HG03378 (cell line): ENCODE measurements around the gene PATE4.
"Not testable (repeated sequence)": the region's sequence is repeated elsewhere in the genome, so short reads cannot be mapped to it uniquely, and the experiment has no call there.

Experiments
- ATAC-seq: cut with Tn5 transposase; IDR thresholded peaks from one replicate; pipeline ENCODE4 v1.9.1; 2021; ENCODE audit warnings: mild to moderate bottlenecking, moderate library complexity; ENCODE audit not compliant: unreplicated experiment

The PATE4 gene, protein sequence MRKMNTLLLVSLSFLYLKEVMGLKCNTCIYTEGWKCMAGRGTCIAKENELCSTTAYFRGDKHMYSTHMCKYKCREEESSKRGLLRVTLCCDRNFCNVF

DNA sequence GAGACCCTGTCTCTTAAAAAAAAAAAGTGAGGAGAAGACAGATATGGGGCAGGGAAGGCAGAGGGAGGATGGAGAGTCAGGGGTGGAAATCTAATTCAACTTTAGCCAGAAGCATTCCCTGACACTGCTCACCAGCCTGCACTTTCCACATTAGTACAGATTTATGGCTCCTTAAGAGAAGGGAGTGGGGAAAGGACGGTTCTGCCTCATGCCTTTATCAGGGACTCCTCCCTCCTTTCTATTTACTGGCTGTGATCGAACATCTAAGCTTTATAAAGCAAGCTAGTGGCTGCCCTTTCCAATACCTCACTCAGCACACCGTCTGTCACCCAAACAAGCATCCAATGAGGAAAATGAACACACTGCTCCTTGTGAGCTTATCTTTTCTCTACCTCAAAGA, at the start of gene PATE4:
Gene PATE4, plus strand, starts transcription at position 301 of the 400 bp plus-strand sequence. Its CDS starts 44 bp downstream, at position 345.
- ATAC-seq, result no peak

DNA sequence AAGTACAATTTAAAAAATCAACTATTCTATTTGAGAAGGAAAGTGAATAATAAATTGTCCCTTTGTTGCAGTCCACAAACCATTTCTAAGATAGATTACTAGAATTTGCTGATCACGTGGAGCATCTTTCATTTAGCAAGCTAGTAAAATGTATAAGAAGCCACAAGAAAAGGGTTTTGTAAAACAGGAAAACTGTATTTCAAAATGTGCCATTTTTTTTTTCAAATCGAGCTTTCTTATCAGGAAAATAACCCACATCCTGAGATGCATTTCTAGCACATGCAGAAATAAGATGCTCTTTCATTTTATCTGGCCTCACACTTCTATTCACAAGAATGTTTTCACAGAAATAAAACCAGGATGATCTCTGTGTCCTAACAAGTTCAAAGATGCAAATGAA, 48.4 kb upstream of the PATE4 start:
- no peak for ATAC-seq

DNA sequence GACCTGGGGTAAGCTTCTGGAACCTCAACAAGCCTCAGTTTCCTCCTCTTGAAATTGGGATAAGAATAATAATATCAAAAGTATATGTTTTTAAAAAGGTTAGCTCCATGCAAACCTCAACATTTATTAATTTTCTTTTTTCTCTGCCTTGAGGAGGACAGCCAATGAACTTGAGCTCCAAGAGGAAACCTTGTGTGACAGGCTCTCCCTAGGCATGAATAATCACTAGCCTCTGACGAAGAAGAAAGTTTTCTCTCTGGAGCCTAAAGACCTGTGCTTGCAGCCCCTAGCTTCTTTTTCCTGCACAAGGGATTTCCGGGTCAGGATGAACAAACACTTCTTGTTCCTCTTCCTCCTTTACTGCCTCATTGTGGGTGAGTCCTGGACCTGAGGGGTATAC, 45.3 kb upstream of the PATE4 start, which contains the start of gene PATE3:
Gene PATE3, plus strand, starts transcription at position 301 of the 400 bp plus-strand sequence. Its CDS starts 25 bp downstream, at position 326.
- ATAC-seq, result no peak

DNA sequence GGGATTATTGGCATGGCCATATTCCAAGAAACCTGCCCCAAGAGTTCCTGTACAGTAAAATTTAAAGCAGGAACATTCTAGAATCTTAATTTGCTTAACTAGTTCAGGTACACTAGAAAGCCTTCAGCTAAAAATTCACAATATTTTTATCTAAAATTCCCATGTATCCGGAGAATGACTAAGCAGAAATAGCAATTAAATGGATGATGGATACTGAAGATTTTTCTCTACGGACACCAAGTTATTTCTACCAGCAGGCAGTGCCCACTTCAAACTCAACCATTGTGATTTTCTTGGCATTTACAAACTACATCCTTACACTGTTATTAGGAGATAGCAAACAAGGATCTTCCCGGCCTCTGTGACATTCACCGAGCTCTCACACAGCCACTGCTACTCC, 42.3 kb upstream of the PATE4 start:
- no peak for ATAC-seq

DNA sequence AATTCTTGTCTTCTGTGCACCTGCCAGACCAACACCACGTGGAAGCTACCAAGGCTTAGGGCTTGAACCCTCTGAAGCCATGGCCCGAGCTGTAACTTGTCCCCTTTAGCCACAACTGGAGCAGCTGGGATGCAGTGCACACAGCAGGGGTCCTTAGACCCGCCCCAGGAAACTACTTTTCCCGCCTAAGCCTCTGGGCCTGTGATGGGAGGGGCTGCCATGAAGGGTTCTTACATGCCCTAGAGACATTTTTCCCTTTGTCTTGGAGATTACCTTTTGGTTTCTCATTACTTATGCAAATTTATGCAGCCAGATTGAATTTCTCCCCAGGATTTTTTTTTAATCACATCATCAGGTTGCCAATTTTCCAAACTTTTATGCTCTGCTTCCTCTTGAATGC, 35.5 kb upstream of the PATE4 start:
- no peak for ATAC-seq

DNA sequence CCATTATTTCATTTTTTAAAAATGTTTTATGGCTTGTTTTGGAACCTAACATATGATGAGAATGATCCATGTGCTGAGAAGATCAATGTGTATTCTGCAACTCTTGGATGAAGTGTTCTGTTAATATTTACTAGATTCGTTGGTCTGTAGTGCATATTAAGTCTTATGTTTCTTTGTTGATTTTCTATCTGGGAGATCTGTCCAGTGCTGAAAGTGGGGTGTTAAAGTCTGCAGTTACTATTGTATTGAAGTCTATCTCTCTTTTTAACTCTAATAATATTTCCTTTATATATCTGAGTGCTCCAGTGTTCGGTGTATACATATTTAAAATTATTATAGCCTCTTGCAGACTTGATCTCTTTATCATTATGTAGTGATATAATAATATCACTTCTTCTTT, 33.3 kb upstream of the PATE4 start:
- ATAC-seq, result no peak

DNA sequence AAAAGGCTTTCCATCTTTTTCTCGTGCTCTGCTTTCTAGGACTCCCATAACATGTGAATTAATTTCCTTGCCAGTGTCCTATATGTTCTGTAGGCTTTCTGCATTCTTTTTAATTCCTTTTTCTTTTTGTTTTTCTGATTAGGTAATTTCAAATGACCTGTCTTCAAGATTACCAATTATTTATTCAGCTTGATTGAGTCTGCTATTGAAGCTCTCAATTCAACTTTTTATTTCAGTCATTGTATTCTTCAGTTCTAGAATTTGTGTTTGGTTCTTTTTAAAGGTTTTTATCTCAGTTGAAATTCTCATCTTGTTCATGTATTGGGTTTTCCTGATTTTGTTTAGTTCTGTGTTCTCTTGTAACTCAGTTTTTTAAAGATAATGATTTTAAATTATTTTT, 30.7 kb upstream of the PATE4 start:
- ATAC-seq, result no peak

DNA sequence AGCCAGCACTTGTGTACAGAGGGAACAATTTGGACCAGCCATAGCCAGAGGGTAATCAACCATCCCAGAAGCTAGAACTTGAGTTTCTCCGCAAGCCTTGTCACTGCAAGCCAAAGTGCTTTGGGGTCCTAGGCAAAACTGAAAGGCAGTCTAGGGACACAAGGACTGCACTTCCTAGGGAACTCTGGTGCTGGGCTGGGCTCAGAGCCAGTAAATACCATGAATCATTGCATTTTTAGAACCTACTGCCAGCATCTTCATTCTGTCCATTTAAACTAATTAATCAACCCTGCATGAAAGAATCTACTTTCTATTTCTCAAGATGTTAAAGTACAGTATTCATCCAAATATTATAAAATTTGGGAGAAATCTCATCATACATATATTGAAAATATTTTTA, 25.2 kb upstream of the PATE4 start:
- no peak for ATAC-seq

DNA sequence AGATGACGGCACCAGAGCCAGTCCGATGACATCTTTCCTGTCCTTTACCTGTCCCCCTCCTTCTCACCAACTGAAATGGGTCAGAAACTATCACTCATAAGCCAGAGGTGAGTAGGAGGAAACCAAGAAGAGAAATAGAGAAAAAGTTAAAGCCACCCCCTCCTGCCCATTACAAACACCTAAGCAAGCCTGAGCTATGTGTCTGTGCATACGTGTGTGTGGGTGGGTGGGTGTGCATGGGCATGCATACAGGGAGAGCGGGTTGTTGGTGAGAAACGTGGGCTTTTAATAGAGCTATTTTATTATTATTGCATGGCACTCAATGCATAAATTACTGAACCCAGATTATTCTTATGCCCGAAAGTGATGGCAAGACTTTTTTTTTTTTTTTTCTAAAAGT, 2.6 kb downstream of the PATE4 start:
- ATAC-seq, result no peak

DNA sequence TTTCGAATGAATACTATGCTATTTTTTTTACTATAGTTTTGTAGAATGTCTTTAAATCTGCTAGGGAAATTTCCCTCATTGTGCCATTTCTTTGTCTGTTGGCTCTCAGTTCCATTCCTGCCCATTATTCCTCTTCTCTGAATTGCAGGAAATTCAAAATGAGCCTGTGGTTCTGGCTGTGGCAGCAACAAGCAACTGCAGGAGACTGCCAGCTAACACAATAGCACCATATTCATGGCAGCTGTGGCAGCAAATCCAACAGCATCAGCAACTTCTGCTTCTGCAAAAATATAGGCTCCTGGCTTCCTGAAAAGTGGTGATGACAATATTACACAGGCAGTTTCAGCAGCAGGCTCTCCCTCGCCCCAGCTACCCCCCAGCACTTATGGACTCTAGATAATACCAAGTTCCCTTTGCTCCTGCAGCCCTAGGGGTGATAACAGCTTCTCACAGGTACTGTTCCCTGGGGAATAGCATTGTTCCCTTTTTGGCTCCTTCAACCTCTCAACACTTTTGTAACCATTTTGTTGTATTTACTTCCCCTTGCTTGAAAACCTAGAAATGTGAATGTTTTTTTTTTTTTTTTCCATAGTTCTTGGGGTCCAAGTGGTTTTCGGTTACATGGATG, 9.3 kb downstream of the PATE4 start:
- ATAC-seq, result no peak

DNA sequence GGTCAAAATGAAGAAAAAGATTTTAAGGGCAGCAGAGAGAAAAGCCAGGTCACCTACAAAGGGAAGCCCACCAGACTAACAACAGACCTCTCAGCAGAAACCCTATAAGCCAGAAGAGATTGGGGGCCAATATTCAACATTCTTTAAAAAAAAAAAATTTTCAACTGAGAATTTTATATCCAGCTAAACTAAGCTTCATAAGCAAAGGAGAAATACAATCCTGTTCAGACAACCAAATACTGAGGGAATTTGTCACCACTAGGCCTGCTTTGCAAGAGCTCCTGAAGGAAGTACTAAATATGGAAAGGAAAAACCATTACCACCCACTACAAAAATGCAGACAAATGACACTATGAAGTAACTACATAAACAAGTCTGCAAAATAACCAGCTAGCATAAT, 13.1 kb downstream of the PATE4 start:
- ATAC-seq, result no peak

DNA sequence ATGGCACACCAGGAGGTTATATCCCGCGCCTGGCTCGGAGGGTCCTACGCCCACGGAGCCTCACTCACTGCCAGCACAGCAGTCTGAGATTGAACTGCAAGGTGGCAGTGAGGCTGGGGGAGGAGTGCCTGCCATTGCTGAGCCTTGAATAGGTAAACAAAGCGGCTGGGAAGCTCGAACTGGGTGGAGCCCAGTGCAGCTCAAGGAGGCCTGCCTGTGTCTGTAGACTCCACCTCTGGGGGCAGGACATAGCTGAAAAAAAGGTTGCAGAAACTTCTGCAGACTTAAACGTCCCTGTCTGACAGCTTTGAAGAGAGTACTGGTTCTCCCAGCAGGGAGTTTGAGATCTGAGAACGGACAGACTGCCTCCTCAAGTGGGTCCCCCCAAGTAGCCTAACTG, 24.6 kb downstream of the PATE4 start:
- ATAC-seq, result not testable (repeated sequence)

DNA sequence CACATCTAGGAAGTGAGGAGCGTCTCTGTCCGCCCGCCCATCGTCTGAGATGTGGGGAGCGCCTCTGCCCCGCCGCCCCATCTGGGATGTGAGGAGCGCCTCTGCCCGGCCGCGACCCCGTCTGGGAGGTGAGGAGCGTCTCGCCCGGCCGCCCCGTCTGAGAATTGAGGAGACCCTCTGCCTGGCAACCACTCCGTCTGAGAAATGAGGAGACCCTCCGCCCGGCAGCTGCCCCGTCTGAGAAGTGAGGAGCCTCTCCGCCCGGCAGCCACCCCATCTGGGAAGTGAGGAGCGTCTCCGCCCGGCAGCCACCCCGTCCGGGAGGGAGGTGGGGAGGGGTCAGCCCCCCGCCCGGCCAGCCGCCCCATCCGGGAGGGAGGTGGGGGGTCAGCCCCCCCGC, 29.7 kb downstream of the PATE4 start:
- ATAC-seq, result not testable (repeated sequence)

DNA sequence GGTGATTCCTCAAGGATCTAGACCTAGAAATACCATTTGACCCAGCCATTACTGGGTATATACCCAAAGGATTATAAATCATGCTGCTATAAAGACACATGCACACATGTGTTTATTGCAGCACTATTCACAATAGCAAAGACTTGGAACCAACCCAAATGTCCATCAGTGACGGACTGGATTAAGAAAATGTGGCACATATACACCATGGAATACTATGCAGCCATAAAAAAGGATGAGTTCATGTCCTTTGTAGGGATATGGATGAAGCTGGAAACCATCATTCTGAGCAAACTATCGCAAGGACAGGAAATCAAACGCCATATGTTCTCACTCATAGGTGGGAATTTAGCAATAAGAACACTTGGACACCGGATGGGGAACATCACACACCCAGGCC, 32.2 kb downstream of the PATE4 start:
- ATAC-seq, result not testable (repeated sequence)

DNA sequence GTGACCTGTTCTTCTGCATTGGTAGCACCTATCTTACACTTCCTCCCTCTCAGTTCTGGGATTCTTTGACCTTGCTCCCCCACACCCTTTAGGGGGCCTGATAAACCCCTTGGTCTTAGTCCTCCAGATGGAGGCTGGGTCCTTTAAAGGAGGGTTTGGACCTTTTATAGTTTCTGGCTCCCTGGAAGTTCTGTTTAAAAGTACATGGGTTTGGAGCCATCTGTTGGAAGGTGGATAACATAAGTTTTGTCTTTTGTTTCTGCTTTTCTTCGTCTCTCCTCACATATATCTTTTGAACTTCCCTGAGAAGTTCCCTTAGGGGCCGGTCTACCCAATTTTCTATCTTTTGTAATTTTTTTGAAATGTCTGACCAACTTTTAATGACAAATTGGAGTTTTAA, 36.4 kb downstream of the PATE4 start:
- ATAC-seq, result no peak

DNA sequence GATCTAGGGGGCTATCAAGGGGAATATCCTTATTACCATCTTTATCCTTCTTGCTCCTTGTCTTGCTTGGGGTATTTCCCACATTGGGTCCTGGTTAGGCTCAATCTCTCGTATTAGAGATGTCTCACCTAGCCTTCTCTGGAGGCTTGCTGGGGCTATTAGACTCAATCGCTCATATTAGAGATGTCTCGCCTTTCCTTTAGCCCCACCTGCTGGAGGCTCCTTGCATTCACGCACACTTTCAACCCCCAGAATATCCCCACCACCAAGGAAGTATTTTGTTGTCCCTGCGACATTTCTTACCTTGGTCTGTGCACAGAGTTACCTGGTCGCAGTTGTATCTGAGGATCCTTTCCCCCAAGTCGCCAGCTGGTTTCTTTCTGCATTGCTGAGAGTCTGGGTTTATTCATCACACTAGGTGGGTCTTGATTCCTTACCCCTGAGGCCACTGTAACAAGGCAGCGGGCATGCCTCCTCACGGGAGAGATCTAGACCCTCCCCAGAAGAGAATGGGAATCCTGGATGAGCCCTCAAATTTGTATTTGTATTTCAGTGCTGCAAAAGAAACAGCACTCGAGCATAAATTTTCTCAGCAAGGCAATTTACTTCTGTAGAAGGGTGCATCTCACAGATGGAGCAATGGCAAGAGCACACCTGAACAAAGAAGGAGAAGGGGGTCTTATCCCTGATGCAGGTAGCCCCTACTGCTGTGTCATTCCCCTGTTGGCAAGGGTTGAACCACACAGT, 38.4 kb downstream of the PATE4 start:
- ATAC-seq, result no peak

DNA sequence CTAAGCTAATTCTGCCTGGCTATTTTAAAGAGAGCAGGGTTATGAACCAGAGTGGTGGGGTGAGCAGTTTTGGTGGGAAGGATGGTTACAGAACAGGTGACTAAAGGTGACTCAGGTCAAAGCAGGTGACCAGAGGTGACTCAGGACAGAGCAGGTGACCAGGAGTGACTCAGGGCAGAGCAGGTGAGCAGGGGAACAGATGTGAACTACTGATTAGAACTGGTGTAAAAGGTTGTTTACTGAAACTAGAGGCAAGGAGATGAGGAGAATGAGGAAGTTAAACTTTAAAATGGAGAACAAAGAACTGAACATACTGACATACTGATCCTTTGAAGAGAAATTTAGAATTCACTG, 39.0 kb downstream of the PATE4 start:
- no peak for ATAC-seq

DNA sequence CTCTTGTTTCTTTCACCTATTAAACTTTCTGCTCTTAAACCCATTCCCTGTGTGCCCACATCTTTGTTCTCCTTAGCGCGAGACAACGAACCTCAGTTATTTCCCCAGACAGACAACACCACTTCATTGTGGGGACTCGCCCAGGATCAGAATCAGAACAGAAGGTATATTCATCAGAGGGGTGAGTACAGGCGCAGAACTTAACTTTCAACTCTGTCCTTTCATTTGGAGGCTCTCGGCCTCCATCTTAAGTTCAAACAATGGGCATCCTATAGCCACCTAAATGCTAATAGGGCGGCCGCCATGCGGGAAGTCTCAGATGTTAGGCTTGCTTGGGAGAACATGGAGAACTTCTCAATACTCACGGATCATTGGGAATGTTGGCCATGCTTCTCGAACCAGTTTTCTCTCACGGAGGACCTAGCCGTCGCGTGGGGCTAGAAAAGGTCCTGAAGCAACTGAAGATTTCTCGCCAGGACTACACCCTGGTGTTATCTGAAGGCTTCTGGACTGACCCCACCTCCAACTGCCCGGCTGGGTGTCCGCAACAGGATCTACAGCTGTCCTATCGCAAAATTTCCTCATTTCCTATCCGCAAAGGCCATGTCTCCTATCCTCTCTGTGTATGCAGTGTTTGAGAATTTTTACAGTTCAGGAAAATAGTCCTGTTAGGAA, 40.9 kb downstream of the PATE4 start:
- peak; percentile 14 for ATAC-seq

DNA sequence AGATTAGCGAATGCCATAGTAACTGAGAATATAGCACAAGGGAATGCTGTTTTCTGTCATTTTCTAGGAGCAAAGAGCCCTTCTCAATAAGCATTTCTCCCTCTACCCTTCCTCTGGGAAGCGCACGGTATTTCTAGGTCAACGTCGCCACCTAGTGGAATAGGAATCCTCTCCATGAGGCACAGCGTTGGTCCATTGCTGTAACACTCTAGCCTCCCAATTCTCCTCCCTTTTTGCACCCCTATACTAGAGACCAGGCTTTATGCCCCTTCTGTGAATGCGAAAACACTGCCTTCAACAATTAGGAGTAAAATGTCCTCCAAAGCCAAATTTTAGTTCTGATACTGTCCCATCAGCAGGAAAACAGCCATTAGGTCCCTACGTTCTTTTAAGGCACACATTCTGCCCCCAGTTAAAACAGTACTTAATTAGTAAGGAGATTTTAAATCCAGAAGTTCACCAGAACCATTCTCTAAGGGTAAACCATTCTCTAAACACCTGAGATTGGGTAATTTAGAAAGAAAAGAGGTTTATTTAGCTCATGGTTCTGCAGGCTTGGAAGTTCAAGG, 41.5 kb downstream of the PATE4 start:
- peak; percentile 62 for ATAC-seq

DNA sequence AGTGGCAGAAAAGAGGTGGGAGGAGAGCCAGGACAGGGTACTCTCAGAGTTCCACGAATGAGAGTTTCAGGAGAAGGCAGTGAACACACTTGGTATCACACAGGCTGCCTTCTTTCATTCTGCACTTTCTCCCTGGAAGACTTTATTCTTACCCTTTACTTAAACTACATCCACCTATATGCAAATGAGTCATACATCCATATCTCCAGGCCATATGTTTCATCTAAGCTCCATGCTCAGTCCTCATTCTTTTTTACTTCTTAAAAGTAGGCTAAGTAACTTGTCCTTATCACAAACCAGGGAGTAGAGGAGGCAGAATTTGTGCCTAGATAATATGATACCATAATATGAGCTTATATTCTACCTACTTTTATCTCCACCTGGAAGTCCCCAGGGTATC, 48.2 kb downstream of the PATE4 start:
- no peak for ATAC-seq

DNA sequence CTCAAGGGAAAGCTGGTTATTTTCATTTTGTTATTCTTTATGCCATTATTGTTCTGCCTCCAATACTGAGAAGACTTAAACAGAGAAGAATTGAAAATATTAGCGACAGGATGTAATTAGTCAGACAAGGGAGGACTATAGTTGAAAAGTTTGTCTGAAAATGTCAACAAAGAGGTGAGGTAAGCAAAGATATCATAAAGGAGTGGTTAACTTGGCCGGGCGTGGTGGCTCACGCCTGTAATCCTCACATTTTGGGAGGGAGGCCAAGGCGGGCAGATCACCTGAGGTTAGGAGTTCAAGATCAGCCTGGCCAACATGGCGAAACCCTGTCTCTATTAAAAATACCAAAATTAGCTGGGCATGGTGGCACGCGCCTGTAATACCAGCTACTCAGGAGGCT, 50.3 kb downstream of the PATE4 start:
- ATAC-seq, result no peak

DNA sequence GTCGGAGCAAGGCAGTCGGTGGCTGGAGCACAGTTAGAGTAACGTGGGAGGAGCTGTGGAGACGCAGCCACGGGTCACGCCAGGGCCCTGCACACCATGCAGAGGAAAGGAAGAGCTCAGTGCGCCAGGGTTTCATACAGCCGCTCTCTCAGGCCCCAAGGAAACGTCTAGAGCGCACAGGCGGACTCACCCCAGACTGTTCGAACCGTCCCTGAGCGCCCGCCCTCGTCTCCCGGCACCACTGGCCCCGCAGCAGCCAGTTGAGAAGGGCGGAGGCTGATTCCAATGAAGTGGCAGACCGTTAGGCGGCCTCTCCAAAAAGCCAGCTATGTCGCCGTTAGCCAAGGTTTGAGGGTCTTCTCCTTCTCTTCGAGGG, 53.9 kb downstream of the PATE4 start:
- peak; percentile 20 for ATAC-seq
